ENCODE data around the gene ACTG1.
A peak's percentile ranks its signal among the peaks of the same experiment; 100 is the strongest.

ACTG1 gene

DNA sequence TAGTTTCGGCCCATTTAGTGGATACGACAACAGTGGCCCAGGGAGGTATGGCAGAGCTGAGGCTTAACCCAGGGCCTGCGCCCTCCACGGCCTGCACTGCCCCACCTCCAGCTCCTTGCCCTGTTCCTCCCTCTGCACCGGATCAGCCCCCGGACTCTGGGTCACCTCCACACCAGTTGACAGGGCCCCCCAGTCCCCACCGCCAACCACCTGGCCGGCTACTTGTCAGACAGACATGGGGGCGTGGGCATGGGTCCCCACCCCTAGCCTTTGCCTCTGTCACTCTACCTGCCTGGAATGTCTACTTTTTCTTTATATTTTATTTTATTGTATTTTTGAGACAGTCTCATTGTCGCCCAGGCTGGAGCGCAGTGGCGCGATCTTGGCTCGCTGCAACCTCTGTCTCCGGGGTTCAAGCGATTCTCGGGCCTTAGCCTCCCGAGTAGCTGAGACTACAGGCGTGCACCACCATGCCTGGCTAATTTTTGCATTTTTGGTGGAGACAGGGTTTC, 3.0 kb upstream of the ACTG1 start:
- DNase-seq = no peak

DNA sequence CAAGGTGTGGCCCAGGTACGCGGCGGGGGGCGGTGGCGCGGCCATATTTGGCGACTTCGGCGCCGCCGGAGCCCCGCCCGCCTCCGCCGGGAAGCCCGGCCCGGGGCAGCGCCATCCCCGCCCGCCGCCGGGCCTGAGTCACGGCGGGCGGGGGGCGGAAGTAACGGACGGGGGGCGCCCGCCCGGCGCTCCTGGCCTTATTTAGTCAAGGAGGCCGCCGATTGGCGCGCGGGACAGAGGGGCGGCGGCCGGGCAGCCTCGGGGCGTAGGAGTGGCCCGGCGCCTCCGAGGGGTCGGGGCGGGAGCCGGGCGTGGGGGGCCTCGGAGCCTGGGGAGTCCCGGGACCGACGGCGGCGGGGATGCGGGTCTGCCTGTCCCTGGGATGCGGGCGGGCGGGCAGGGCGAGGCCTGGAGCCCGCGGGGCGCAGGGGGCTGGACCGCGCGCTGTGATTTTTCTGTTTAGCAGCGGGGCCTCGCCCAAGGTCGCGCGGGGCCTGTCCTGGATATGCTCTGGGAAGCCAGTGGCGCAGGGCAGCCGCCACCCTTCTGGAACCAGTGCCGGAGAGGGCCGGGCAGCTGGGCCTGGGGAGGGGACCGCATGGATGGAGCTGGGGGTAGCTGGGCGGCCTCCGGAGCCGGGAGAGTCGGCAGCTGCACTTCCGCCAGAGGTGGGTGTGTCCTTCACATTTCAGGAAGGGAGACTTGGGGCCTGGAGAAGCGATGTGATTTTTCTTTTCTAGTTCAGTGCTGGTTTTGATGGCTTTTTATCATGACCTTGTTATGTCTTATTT, 2.3 kb upstream of the ACTG1 start:
- DNase-seq = peak; percentile 77

DNA sequence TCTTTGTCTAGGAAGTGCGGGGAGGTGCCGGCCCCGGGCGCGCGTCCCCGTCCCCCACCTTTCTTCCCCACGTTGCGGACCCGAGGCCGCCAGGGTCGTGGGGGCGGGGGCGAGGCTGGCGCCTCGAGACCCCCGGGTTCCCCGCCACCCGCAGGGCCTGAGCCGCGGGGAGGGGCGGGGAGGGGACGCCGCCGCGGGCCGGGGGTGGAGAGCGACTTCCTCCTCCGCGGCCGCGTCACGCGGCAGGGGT, 1.8 kb upstream of the ACTG1 start:
- no peak for DNase-seq

DNA sequence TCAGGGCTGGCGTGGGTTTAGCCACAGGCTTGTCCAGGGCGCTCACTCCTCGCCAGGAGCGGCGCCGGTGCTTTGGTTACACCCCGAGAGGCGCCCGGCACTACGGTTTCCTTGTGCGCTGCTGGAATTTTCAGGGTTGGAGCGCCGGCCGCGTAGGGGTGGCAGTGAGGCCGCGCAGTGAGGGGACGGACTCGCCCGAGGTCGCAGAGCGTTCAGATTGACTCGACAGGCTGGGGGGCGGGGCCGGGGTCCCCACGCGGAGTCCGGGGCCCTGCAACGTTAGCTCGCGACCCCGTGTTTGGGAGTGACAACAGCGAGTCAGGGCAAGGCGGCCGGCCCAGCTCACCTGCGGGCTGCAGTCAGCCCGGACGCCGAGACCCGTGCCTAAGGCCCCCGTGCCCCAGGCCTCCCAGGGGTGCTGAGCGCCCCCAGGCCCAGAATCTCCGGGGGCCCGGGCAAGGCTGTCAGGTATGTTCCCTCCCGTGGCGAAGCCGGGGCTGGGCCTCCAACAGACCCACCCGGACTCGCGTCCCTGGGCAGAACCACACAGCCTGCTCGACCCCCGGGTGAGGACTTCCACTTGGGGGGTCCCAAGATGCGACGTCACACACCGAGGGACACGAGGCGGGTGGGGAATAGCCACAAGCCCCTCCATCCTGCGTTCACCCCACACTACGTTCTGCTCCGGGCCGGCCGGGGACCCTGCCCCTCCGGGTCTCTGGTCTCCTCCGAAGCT, 1.3 kb upstream of the ACTG1 start:
- peak; percentile 36 for DNase-seq

DNA sequence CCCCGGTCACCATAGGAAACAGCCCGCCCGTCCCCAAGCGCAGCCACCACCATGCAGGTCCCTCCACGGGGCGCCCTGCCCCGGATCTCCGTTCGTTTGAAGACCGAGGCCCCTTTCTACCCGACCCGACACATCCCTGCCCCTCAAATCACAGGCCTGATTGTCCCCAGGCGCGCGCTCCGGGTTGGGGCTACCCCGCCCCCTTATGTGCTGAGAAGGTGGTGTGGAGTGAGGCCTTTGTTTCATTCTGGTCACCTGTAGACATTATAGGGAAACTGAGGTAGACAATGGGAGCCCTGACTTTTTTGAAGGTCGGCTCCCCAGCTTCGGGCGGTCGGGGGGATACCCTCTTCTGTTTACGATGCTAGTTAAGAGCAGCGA, 763 bp upstream of the ACTG1 start:
- peak; percentile 65 for DNase-seq

DNA sequence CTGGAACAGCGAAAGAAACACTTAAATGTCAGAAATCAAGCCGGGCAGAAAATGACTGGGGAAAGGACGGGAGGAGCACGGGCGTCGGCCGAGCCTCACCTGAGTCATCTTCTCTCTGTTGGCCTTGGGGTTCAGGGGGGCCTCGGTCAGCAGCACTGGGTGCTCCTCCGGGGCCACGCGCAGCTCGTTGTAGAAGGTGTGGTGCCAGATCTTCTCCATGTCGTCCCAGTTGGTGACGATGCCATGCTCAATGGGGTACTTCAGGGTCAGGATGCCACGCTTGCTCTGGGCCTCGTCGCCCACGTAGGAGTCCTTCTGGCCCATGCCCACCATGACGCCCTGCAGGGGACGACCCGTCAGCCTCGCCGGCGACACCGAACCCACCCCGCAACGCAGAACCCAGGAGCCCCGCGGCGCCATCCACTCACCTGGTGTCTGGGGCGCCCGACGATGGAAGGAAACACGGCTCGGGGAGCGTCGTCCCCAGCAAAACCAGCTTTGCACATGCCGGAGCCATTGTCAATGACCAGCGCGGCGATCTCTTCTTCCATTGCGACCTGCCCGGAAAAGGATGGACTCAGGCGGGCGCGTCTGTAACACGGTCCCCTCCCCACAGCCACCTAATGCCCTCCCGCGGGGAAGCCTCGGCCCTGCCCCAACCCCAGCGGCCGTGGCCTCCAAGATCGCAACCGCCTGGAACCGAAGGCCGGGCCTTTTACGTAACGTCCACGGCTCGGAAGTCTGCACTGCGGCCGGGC, 616 bp downstream of the ACTG1 start:
- DNase-seq = no peak

DNA sequence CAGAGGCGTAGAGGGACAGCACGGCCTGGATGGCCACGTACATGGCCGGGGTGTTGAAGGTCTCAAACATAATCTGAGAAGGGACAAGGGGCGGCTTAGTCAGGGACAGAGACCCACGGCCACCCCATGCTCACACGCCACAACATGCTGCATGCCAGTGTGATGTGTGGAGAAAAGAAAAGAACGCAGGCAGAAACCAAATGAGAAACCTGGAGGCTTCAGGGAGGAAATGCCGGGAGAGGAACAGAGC, 1.1 kb downstream of the ACTG1 start:
- DNase-seq = no peak

DNA sequence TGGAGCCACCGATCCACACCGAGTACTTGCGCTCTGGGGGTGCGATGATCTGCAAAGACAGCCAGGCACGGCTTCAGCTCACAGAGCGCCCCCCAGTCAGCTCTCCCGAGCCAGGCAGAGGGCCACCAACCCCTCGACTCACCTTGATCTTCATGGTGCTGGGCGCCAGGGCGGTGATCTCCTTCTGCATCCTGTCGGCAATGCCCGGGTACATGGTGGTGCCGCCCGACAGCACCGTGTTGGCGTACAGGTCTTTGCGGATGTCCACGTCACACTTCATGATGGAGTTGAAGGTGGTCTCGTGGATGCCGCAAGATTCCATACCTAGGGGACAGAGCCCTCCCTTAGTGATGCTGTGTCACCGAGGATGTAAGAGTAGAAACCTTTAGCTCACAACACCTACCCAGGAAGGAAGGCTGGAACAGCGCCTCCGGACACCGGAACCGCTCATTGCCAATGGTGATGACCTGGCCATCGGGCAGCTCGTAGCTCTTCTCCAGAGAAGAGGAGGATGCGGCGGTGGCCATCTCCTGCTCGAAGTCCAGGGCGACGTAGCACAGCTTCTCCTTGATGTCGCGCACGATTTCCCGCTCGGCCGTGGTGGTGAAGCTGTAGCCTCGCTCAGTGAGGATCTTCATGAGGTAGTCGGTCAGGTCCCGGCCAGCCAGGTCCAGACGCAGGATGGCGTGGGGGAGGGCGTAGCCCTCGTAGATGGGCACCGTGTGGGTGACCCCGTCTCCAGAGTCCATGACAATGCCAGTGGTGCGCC, 1.6 kb downstream of the ACTG1 start:
- peak; percentile 54 for DNase-seq

DNA sequence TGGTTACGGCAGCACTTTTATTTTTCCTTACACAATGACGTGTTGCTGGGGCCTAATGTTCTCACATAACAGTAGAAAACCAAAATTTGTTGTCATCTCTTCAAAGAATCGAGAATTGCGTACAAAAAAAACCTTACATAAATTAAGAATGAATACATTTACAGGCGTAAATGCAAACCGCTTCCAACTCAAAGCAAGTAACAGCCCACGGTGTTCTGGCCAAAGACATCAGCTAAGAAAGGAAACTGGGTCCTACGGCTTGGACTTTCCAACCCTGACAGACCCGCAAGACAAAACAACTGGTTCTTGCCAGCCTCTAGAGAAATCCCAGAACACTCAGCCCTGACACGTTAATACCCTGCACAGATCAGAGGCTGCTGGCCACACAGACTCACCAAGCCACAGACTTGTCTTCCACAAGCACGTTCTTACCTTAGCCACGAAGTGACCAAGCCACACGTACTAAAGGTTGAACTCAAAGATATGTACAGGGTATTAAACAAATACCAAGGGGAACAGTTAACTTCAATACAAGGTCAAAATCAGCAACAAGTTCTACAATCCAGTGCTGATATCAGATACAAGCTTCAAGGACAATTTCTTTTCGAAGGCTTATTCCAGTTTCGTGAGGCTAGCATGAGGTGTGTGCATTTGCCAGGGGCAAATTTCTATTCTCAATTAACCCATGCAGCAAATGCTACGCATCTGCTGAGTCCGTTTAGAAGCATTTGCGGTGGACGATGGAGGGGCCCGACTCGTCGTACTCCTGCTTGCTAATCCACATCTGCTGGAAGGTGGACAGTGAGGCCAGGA, 2.4 kb downstream of the ACTG1 start:
- DNase-seq = no peak

DNA sequence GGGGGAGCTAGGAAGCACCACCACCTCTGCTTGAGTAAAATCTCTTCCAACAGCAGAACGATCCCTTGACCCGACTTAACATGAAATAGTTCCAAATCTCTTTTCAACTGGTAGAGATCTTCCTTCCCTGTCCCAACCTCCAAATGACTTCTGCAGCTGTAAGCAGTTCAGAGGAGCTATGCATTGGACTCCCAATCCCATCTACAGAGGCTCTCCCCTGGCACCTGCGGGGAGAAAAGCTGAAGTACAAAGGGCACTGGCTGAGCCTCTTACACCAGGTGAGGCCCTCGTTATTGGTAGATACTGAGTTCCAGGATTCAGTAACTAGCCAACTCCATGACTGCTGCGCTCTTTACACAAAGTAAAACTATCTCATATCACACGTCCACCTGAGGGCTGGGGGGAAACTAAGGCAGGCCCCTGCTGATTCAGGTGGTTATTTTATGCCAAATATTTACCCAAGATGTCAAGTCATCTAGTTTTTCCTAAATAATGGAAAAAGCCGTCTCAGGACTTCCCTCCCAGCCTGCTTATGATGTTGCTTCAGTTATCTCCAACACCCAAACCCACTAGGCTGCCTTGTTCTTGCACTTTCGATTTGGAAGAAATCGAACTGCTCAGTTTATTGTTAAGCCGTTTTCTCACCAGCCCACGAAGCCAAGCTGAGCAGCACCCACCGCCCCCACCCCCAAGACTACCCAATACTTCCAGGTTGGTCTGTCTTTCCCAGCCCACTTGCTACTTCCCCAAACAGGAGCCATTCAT, 3.2 kb downstream of the ACTG1 start:
- DNase-seq = peak; percentile 57

DNA sequence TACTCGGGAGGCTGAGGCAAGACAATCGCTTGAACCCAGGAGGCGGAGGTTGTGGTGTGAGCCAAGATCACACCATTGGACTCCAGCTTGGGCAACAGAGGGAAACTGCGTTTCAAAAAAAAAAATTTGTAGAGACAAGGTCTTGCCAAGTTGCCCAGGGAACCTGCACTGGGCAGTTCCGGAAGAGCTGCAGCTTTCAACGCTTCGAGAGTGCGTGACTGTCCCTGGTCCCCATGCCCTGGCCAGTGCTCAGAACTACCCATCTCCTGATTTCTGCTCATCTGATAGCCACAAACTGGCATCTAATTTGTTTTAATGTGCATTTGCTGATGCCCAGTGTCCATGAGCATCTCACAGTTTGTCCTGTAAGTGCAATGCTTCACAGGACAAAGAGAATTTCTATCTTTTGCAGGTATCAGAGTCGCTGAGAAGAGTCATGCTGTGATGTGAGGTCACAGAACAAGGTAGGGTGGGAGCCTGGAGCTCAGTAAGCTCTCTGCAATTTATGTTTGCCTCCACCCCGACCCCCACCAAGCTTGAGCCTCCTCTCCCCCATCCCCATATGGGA, 3.9 kb downstream of the ACTG1 start:
- no peak for DNase-seq

GRCh38 chr17:81503619-81504018, 9.0 kb downstream of the ACTG1 start:
- DNase-seq = no peak

DNA sequence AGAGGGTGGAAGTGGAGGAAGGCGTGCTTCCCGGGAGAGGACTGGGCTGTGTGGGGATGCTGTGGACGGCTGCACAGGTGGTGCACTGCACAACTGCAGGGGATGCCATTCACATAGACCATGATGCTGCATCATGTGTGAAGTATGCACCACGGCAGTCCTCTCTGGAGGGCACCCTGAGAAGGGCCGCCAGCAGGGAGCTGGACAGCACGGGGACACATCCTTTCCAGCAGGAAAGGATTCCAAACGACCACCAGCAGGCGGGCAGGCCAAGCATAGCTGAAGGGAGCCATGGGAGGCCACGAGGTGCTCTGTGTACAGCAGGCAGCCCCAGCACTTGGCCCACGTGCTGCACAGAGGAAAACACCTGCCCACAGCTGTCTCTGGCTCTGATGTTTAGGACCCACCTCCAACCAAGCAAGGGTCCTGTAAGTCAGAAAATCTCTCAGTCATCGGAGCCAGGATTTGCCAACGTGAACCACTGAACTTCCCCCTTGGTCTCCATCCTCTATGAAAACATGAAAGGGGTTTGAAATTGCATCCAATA, 10.1 kb downstream of the ACTG1 start:
- DNase-seq = no peak

GRCh38 chr17:81500047-81500446, 12.6 kb downstream of the ACTG1 start:
- DNase-seq = no peak

- DNase-seq = no peak
Measured at GRCh38 chr17:81499601-81499970, 13.0 kb downstream of the ACTG1 start.

DNA sequence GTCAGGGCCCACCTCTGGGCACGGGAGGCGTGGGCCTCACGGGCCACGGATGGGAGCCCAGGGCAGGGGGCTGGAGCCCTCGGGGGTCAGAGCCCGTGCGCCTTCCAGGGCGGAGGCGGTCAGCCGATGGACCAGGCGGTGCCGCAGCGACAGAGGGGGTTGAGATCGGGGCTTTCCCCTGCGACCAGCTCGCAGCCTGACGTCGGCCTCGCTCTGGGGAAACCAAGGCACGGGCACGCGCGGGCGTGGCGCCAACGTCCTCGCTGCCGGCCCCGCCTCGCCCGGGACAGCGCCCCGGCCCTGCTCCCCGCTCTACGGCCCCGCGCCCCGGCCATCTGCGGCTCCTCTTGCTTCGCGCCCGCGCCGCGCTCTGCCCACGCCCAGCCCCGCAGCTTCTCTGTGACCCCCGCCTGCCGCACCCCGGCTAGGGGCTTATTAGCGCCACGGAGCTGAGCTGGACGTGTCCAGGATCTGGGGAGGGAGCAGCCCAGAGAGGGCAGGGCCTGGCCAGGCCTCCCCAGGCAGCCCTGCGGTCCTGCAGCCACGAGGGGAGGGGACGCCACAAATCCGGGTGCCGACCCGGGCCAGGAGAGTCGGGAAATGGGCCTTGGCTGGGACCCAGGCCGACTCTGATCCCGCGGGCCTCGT, 13.5 kb downstream of the ACTG1 start:
- no peak for DNase-seq

- no peak for DNase-seq
Measured at GRCh38 chr17:81494626-81495377, 17.8 kb downstream of the ACTG1 start.

DNA sequence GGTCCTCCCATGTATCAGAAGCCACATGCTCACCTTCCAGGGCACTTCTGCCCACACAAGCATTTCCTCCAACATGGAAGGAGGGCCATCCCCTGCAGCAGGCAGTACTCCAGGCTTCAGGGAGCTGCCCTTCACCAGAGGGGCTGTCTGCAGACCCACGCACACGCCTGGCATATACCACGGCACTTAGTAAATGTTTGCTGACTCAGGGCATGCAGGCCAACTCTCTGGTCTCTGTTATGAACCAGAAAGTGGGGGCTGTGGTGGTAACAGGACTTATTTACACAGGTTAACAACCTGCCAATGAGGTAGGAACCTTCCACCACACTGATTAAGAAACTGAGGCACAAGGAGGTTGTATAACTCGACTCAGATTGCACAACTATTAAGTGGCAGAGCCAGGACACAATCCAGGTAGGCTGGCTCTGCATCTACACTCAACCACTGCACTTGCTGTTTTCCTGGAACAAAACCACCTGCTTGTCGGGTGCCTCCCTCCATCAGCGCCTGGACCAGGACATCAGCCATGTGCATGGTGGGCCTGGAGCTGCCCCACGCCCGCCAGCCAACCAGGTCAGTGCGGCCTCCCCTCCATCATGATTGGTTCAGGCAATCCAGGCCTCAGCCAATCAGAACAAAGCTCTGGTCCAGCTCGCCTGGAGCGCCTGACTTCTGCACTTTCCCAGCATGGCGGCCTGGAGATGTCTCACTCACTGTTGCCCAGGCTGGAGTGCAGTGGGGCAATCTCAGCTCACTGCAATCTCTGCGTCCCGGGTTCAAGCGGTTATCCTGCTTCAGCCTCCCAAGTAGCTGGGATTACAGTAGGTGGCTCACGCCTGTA, 19.2 kb downstream of the ACTG1 start:
- DNase-seq = no peak

- no peak for DNase-seq
Measured at GRCh38 chr17:81492706-81493105, 19.9 kb downstream of the ACTG1 start.

Measured in CD4-positive, alpha-beta T cell treated with Interleukin-17A for 1 hour (primary cell).